Calu3 (cell line): ENCODE data around the gene FGGY. TPM values are rescaled to one million over a fixed set of nuclear protein-coding genes. Genes with fewer than 3 reads are reported as not detected.

Experiments used
- BruUV-seq: library from RNA; stranded (reverse); fragments of 400-500 nt; replicated peaks from 2 replicates; lab custom pipeline; 2021; lab: Mats Ljungman, UMichigan
- CTCF ChIA-PET: fragments of 300-600 bp; sonication (Branson Sonifier 250); formaldehyde crosslinking; loops from one replicate; lab custom pipeline; 2022; ENCODE audit warnings: antibody characterized with exemption; lab: Charles Lee
- DNase-seq: peaks from one replicate; pipeline ENCODE4 v3.0.0; 2022
- H3K27ac Mint-ChIP-seq: one replicate; pipeline ENCODE4 v1.8.0; 2022; ENCODE audit warnings: mixed read lengths; ENCODE audit not compliant: unreplicated experiment
- H3K27me3 Mint-ChIP-seq: one replicate; pipeline ENCODE4 v1.8.0; 2022; ENCODE audit warnings: mixed read lengths; ENCODE audit not compliant: unreplicated experiment
- H3K36me3 Mint-ChIP-seq: one replicate; pipeline ENCODE4 v1.8.0; 2022; ENCODE audit warnings: mild to moderate bottlenecking, moderate library complexity, mixed read lengths; ENCODE audit not compliant: insufficient read depth, unreplicated experiment
- H3K4me1 Mint-ChIP-seq: one replicate; pipeline ENCODE4 v1.8.0; 2022; ENCODE audit warnings: mild to moderate bottlenecking, low read depth, mixed read lengths; ENCODE audit not compliant: unreplicated experiment
- H3K4me3 Mint-ChIP-seq: one replicate; pipeline ENCODE4 v1.8.0; 2022; ENCODE audit warnings: mild to moderate bottlenecking, low read depth, moderate library complexity, mixed read lengths; ENCODE audit not compliant: unreplicated experiment
- H3K9me3 Mint-ChIP-seq: one replicate; pipeline ENCODE4 v1.8.0; 2022; ENCODE audit warnings: low read depth, mixed read lengths; ENCODE audit not compliant: unreplicated experiment
- CTCF ChIP-seq: fragments of 200-600 bp; IDR thresholded peaks from one replicate; pipeline ENCODE4 v1.8.0; 2022; ENCODE audit warnings: antibody characterized with exemption; ENCODE audit not compliant: unreplicated experiment
- intact Hi-C: fragments of 100-400 bp; cut with micrococcal nuclease; formaldehyde crosslinking; loops from one replicate; pipeline ENCODE4 v1.10.0; 2022; ENCODE audit not compliant: unreplicated experiment
- total RNA-seq: library from RNA; stranded (reverse); gene quantifications from 2 replicates; pipeline ENCODE4 v1.2.3, GENCODE V29; 2022

FGGY gene
- total RNA-seq, 1 experiment from 2014 or later: 11.1 TPM

GRCh38 chr1:59258412-59259032 is 38.4 kb upstream of the FGGY start:
- CTCF ChIA-PET: interaction anchor here (0.6 kb wide), 1 partner anchor 547 kb away, joined by 8 read pairs; no protein-coding TSS in a partner anchor

GRCh38 chr1:59261537-59261936 is 35.4 kb upstream of the FGGY start:
- H3K27ac Mint-ChIP-seq: no peak overlapping the region
- CTCF ChIA-PET: no interaction called here

More at GRCh38 chr1:59258412-59259032, 38.4 kb upstream of the FGGY start:
- DNase-seq: no peak
- intact Hi-C loops: no loop called here
- no peaks in the 10 kb centered on the region for H3K4me1 Mint-ChIP-seq
- no peaks in the 10 kb centered on the region for H3K36me3 Mint-ChIP-seq
- no peaks in the 10 kb centered on the region for H3K27me3 Mint-ChIP-seq
- H3K9me3 Mint-ChIP-seq: no peaks in the 10 kb centered on the region
- H3K4me3 Mint-ChIP-seq: no peak overlapping the region
- no peak overlapping the region for H3K27ac Mint-ChIP-seq
- BruUV-seq: no TSS peak
- no peak for TF ChIP-seq CTCF

GRCh38 chr1:59262631-59263030 is 34.3 kb upstream of the FGGY start:
- H3K27me3 Mint-ChIP-seq: no peaks in the 10 kb centered on the region
- no peak overlapping the region for H3K4me3 Mint-ChIP-seq
- H3K4me1 Mint-ChIP-seq: no peaks in the 10 kb centered on the region
- no peaks in the 10 kb centered on the region for H3K9me3 Mint-ChIP-seq
- intact Hi-C loops: no loop called here
- H3K36me3 Mint-ChIP-seq: no peaks in the 10 kb centered on the region
- CTCF ChIA-PET: no interaction called here
- DNase-seq: no peak
- no peak overlapping the region for H3K27ac Mint-ChIP-seq
- no peak for TF ChIP-seq CTCF
- BruUV-seq: no TSS peak

More at GRCh38 chr1:59261537-59261936, 35.4 kb upstream of the FGGY start:
- no peak for TF ChIP-seq CTCF
- Mint-ChIP-seq H3K4me3 (no peak overlapping the region), H3K36me3 (no peaks in the 10 kb centered on the region), H3K27me3 (no peaks in the 10 kb centered on the region), H3K9me3 (no peaks in the 10 kb centered on the region), H3K4me1 (no peaks in the 10 kb centered on the region)
- BruUV-seq: no TSS peak
- intact Hi-C loops: no loop called here
- DNase-seq: no peak

GRCh38 chr1:59263111-59263510 is 33.8 kb upstream of the FGGY start:
- no peak for TF ChIP-seq CTCF
- Mint-ChIP-seq H3K4me3 (no peak overlapping the region), H3K36me3 (no peaks in the 10 kb centered on the region), H3K27me3 (no peaks in the 10 kb centered on the region), H3K27ac (no peak overlapping the region), H3K9me3 (no peaks in the 10 kb centered on the region), H3K4me1 (no peaks in the 10 kb centered on the region)
- intact Hi-C loops: no loop called here
- no peak for DNase-seq
- BruUV-seq: no TSS peak
- CTCF ChIA-PET: no interaction called here
